ENCODE results near the gene MYO1D. TPM values are rescaled to one million over a fixed set of nuclear protein-coding genes. Genes with fewer than 3 reads are reported as not detected.

MYO1D gene
- total and polyA plus RNA-seq, 2 donors (not counting 1 experiment from before 2014, with no cell fraction given): 5.4 to 26.7 TPM

DNA sequence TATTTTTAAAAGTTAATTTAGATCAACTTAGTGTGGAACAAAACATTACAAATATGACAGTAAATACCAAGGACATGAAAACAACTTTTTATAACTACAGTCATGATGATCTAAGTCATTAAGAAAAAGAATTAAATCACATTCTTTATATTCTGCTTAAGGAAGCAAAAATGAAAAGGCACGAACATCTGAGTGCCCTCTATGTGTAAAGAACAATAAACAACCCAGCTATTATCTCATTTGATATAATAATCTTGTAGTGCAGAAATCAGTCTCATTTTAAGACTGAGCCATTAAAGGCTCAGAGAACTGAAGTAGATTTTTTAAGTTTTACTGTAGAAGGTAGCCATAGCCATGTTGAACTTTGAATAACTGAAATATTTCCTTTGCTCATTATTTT lies 13.4 kb downstream of the MYO1D start:
- Histone ChIP-seq H2AFZ (ENCODE audit: insufficient read depth, low read depth, low read length, poor library complexity, severe bottlenecking) (no peak overlapping the region), H3K27ac (ENCODE audit: low read length in 2 of 2) (no peak overlapping the region), H3K9ac (ENCODE audit: low read length) (no peak overlapping the region), H3K36me3 (replicated peaks in 1 of 2; ENCODE audit: control extremely low read depth in 1 of 2, control insufficient read depth in 1 of 2, extremely low read depth in 1 of 2, insufficient read depth in 2 of 2, low read length in 1 of 2) (no peaks in the 10 kb centered on the region), H3K4me3 (ENCODE audit: control extremely low read depth in 1 of 5, extremely low read depth in 1 of 5, insufficient read depth in 1 of 5, low read depth in 2 of 5, low read length in 4 of 5) (no peak overlapping the region), H3K4me2 (replicated peaks; ENCODE audit: low read depth, low read length, poor library complexity, severe bottlenecking) (no peak overlapping the region), H3K27me3 (replicated peaks in 1 of 4; ENCODE audit: control extremely low read depth in 1 of 4, control insufficient read depth in 3 of 4, insufficient read depth in 4 of 4, low read length in 3 of 4) (no peaks in the 10 kb centered on the region), H3K9me3 (ENCODE audit: control extremely low read depth in 1 of 3, control insufficient read depth in 2 of 3, insufficient read depth in 1 of 3, low read length in 2 of 3) (no peaks in the 10 kb centered on the region), H4K20me1 (ENCODE audit: control insufficient read depth, insufficient read depth, low read length, poor library complexity, severe bottlenecking) (no peaks in the 10 kb centered on the region), H3K4me1 (ENCODE audit: control insufficient read depth in 2 of 2, insufficient read depth in 2 of 2, low read length in 2 of 2) (no peaks in the 10 kb centered on the region), H3K79me2 (ENCODE audit: control insufficient read depth, insufficient read depth, low read length) (peaks cover 8% of the 10 kb centered on the region)
- POLR2A ChIA-PET: no interaction called here
- whole genome bisulfite sequencing (ENCODE audit: insufficient coverage): no CpG with 5 or more reads among the region's 1 CpG
- Mint-ChIP-seq H3K9me3 (ENCODE audit: insufficient read depth) (no peaks in the 10 kb centered on the region), H3K4me1 (no peaks in the 10 kb centered on the region), H3K27me3 (peaks cover 4% of the 10 kb centered on the region), H3K27ac (no peak overlapping the region), H3K4me3 (no peak overlapping the region)
- no peak for DNase-seq
- TF ChIP-seq EZH2 (IDR thresholded peaks at IDR 0.05; ENCODE audit: borderline replicate concordance, insufficient read depth, low read depth, low read length, poor library complexity, severe bottlenecking): no peak
- no peak for TF ChIP-seq CTCF (IDR thresholded peaks at IDR 0.05)
- ATAC-seq (ENCODE audit: low read depth): no peak
- intact Hi-C loops (cut with micrococcal nuclease): no loop called here
- CTCF ChIA-PET: interaction anchor here (3.5 kb wide), 1 partner anchor 13 kb away, joined by 20 read pairs; the partner anchor contains the start of gene MYO1D

- Histone ChIP-seq H3K4me3 (ENCODE audit: control extremely low read depth in 1 of 5, extremely low read depth in 1 of 5, insufficient read depth in 1 of 5, low read depth in 2 of 5, low read length in 4 of 5) (no peak overlapping the region), H3K27me3 (replicated peaks in 1 of 4; ENCODE audit: control extremely low read depth in 1 of 4, control insufficient read depth in 3 of 4, insufficient read depth in 4 of 4, low read length in 3 of 4) (no peaks in the 10 kb centered on the region), H3K4me2 (replicated peaks; ENCODE audit: low read depth, low read length, poor library complexity, severe bottlenecking) (no peak overlapping the region), H3K4me1 (ENCODE audit: control insufficient read depth in 2 of 2, insufficient read depth in 2 of 2, low read length in 2 of 2) (no peaks in the 10 kb centered on the region), H3K9me3 (ENCODE audit: control extremely low read depth in 1 of 3, control insufficient read depth in 2 of 3, insufficient read depth in 1 of 3, low read length in 2 of 3) (no peaks in the 10 kb centered on the region), H3K36me3 (replicated peaks in 1 of 2; ENCODE audit: control extremely low read depth in 1 of 2, control insufficient read depth in 1 of 2, extremely low read depth in 1 of 2, insufficient read depth in 2 of 2, low read length in 1 of 2) (no peaks in the 10 kb centered on the region), H3K79me2 (ENCODE audit: control insufficient read depth, insufficient read depth, low read length) (peaks cover 8% of the 10 kb centered on the region), H2AFZ (ENCODE audit: insufficient read depth, low read depth, low read length, poor library complexity, severe bottlenecking) (no peak overlapping the region), H3K27ac (ENCODE audit: low read length in 2 of 2) (no peak overlapping the region), H3K9ac (ENCODE audit: low read length) (no peak overlapping the region), H4K20me1 (ENCODE audit: control insufficient read depth, insufficient read depth, low read length, poor library complexity, severe bottlenecking) (no peaks in the 10 kb centered on the region)
- peaks cover 4% of the 10 kb centered on the region for H3K27me3 Mint-ChIP-seq
- no peak overlapping the region for H3K27ac Mint-ChIP-seq
- H3K4me3 Mint-ChIP-seq: no peak overlapping the region
- no peaks in the 10 kb centered on the region for H3K4me1 Mint-ChIP-seq
- no CpG with 5 or more reads among the region's 2 CpGs for WGBS (ENCODE audit: insufficient coverage)
- intact Hi-C loops (cut with micrococcal nuclease): no loop called here
- ATAC-seq (ENCODE audit: low read depth) (no peak), DNase-seq (no peak)
- CTCF ChIA-PET: interaction anchor here (3.5 kb wide), 1 partner anchor 14 kb away, joined by 20 read pairs; the partner anchor contains the start of gene MYO1D
- H3K9me3 Mint-ChIP-seq (ENCODE audit: insufficient read depth): no peaks in the 10 kb centered on the region
- TF ChIP-seq CTCF (IDR thresholded peaks at IDR 0.05) (no peak), EZH2 (IDR thresholded peaks at IDR 0.05; ENCODE audit: borderline replicate concordance, insufficient read depth, low read depth, low read length, poor library complexity, severe bottlenecking) (no peak)
- POLR2A ChIA-PET: no interaction called here
Observed at GRCh38 chr17:32862940-32863339, 14.0 kb downstream of the MYO1D start.
